Natural killer cell treated with Interleukin-12 subunit alpha and Interleukin-12 subunit beta and Interleukin-15 and Interleukin-18, amount 100 ng/mL, for 72 hours (primary cell): ENCODE data around the gene ZNF835. TPM values are rescaled to one million over a fixed set of nuclear protein-coding genes. Genes with fewer than 3 reads are reported as not detected.
A peak's percentile ranks its signal among the peaks of the same experiment; 100 is the strongest.
"Not testable (repeated sequence)": the region's sequence is repeated elsewhere in the genome, so short reads cannot be mapped to it uniquely, and the experiment has no call there.

Experiments used
- ATAC-seq, 2 donors: fragments of 150-1000 bp; cut with Tn5 transposase in 1 of 2; sonication (Bioruptor Pico), chemical (Tn5 transposase) in 1 of 2; 2 replicates each; pipeline ENCODE4 v1.10.0; 2021
- DNase-seq: peaks from one replicate; pipeline ENCODE4 v3.0.0; 2022; ENCODE audit warnings: low spot score
- H3K27ac Mint-ChIP-seq, 2 donors: 1 replicate in 1 of 2; 2 replicates in 1 of 2; pipeline ENCODE4 v1.8.0; 2022; ENCODE audit warnings: mixed read lengths in 2 of 2, mild to moderate bottlenecking in 1 of 2, moderate library complexity in 1 of 2
- H3K27me3 Mint-ChIP-seq, 2 donors: 1 replicate in 1 of 2; 2 replicates in 1 of 2; pipeline ENCODE4 v1.8.0; 2022; ENCODE audit warnings: mixed read lengths in 2 of 2
- H3K36me3 Mint-ChIP-seq: one replicate; pipeline ENCODE4 v1.8.0; 2022; ENCODE audit warnings: mixed read lengths
- H3K4me1 Mint-ChIP-seq, 2 donors: 1 replicate in 1 of 2; 2 replicates in 1 of 2; pipeline ENCODE4 v1.8.0; 2022; ENCODE audit warnings: low read depth in 2 of 2, mixed read lengths in 2 of 2, mild to moderate bottlenecking in 1 of 2
- H3K4me3 Mint-ChIP-seq: one replicate; pipeline ENCODE4 v1.8.0; 2022; ENCODE audit warnings: mixed read lengths
- H3K9me3 Mint-ChIP-seq: 2 replicates; pipeline ENCODE4 v1.8.0; 2022; ENCODE audit warnings: mixed read lengths
- total RNA-seq, 2 donors: library from RNA; stranded (reverse); gene quantifications; one replicate each; pipeline ENCODE4 v1.2.3, GENCODE V29; 2022

ZNF835 gene
- total RNA-seq, 2 donors from 2014 or later, result 0.25 to 0.74 TPM

- no peak overlapping the region for H3K4me3 Mint-ChIP-seq
- DNase-seq, result no peak
- H3K27me3 Mint-ChIP-seq, result no peaks in the 10 kb centered on the region
- ATAC-seq, result no peak
- peaks cover 5% of the 10 kb centered on the region for H3K36me3 Mint-ChIP-seq
- H3K27ac Mint-ChIP-seq, result no peak overlapping the region
- peaks cover 3% of the 10 kb centered on the region for H3K9me3 Mint-ChIP-seq
- no peaks in the 10 kb centered on the region for H3K4me1 Mint-ChIP-seq
Observed at GRCh38 chr19:56678205-56678604, 6.6 kb upstream of the ZNF835 start.

GRCh38 chr19:56672610-56673009 is 1.1 kb upstream of the ZNF835 start:
- not testable (repeated sequence) for H3K27me3 Mint-ChIP-seq

GRCh38 chr19:56670961-56671612 is 470 bp downstream of the ZNF835 start:
- Mint-ChIP-seq H3K9me3 (peaks cover 3% of the 10 kb centered on the region), H3K36me3 (no peaks in the 10 kb centered on the region), H3K4me1 (peaks cover 7 to 17% of the 10 kb centered on the region in 2 donors), H3K27ac (peak overlapping the region in 1 of 2 donors; percentile 63), H3K4me3 (peak overlapping the region; percentile 81), H3K27me3 (no peaks in the 10 kb centered on the region)
- DNase-seq, result no peak
- peak; percentile 22 to 24 for ATAC-seq

More at GRCh38 chr19:56672610-56673009, 1.1 kb upstream of the ZNF835 start:
- not testable (repeated sequence) for H3K27ac Mint-ChIP-seq, H3K36me3 Mint-ChIP-seq, H3K4me3 Mint-ChIP-seq, H3K9me3 Mint-ChIP-seq, DNase-seq, ATAC-seq
- peaks cover 7 to 15% of the 10 kb centered on the region in 2 donors for H3K4me1 Mint-ChIP-seq

GRCh38 chr19:56670401-56670960 is 1.1 kb downstream of the ZNF835 start:
- Mint-ChIP-seq H3K27me3 (no peaks in the 10 kb centered on the region), H3K27ac (no peak overlapping the region), H3K36me3 (no peaks in the 10 kb centered on the region), H3K4me3 (peak overlapping the region; percentile 81), H3K4me1 (peaks cover 7 to 17% of the 10 kb centered on the region in 2 donors), H3K9me3 (peaks cover 3% of the 10 kb centered on the region)
- DNase-seq, result no peak
- ATAC-seq, result no peak

GRCh38 chr19:56668676-56669075 is 2.9 kb downstream of the ZNF835 start:
- Mint-ChIP-seq H3K27me3 (no peaks in the 10 kb centered on the region), H3K4me3 (no peak overlapping the region), H3K4me1 (peaks cover 7 to 17% of the 10 kb centered on the region in 2 donors), H3K36me3 (no peaks in the 10 kb centered on the region), H3K27ac (no peak overlapping the region), H3K9me3 (peaks cover 3% of the 10 kb centered on the region)
- DNase-seq, result no peak
- no peak for ATAC-seq

GRCh38 chr19:56667311-56667870 is 4.2 kb downstream of the ZNF835 start:
- ATAC-seq (no peak), DNase-seq (no peak)
- Mint-ChIP-seq H3K4me1 (peaks cover 7 to 17% of the 10 kb centered on the region in 2 donors), H3K27ac (no peak overlapping the region), H3K9me3 (peaks cover 3% of the 10 kb centered on the region), H3K27me3 (no peaks in the 10 kb centered on the region), H3K36me3 (no peaks in the 10 kb centered on the region), H3K4me3 (no peak overlapping the region)

- H3K4me1 Mint-ChIP-seq, result peaks cover 0 to 5% of the 10 kb centered on the region in 2 donors
- DNase-seq, result no peak
- H3K27ac Mint-ChIP-seq, result no peak overlapping the region
- no peaks in the 10 kb centered on the region for H3K36me3 Mint-ChIP-seq
- ATAC-seq, result no peak
- H3K4me3 Mint-ChIP-seq, result no peak overlapping the region
- peaks cover 3% of the 10 kb centered on the region for H3K9me3 Mint-ChIP-seq
- no peaks in the 10 kb centered on the region for H3K27me3 Mint-ChIP-seq
Observed at GRCh38 chr19:56664511-56664910, 7.0 kb downstream of the ZNF835 start.

GRCh38 chr19:56663931-56664500 is 7.5 kb downstream of the ZNF835 start:
- peak in 1 of 2 donors; percentile 19 for ATAC-seq
- no peak overlapping the region for H3K4me3 Mint-ChIP-seq
- peaks cover 0 to 5% of the 10 kb centered on the region in 2 donors for H3K4me1 Mint-ChIP-seq
- H3K27ac Mint-ChIP-seq, result no peak overlapping the region
- peaks cover 4% of the 10 kb centered on the region for H3K36me3 Mint-ChIP-seq
- no peaks in the 10 kb centered on the region for H3K27me3 Mint-ChIP-seq
- H3K9me3 Mint-ChIP-seq, result peaks cover 3% of the 10 kb centered on the region
- no peak for DNase-seq

- H3K9me3 Mint-ChIP-seq, result peaks cover 4% of the 10 kb centered on the region
- H3K27me3 Mint-ChIP-seq, result no peaks in the 10 kb centered on the region
Observed at GRCh38 chr19:56661248-56661647, 10.3 kb downstream of the ZNF835 start.

GRCh38 chr19:56660381-56661107 is 11.0 kb downstream of the ZNF835 start:
- no peak overlapping the region for H3K4me3 Mint-ChIP-seq
- H3K27me3 Mint-ChIP-seq, result no peaks in the 10 kb centered on the region
- no peak for ATAC-seq
- DNase-seq, result no peak
- peaks cover 5% of the 10 kb centered on the region for H3K9me3 Mint-ChIP-seq
- peaks cover 12% of the 10 kb centered on the region for H3K36me3 Mint-ChIP-seq
- no peaks in the 10 kb centered on the region for H3K4me1 Mint-ChIP-seq
- no peak overlapping the region for H3K27ac Mint-ChIP-seq

More at GRCh38 chr19:56661248-56661647, 10.3 kb downstream of the ZNF835 start:
- no peaks in the 10 kb centered on the region for H3K4me1 Mint-ChIP-seq
- H3K4me3 Mint-ChIP-seq, result no peak overlapping the region
- H3K27ac Mint-ChIP-seq, result no peak overlapping the region
- DNase-seq (no peak), ATAC-seq (no peak)
- H3K36me3 Mint-ChIP-seq, result peaks cover 12% of the 10 kb centered on the region

- Mint-ChIP-seq H3K27me3 (no peaks in the 10 kb centered on the region), H3K4me1 (no peaks in the 10 kb centered on the region), H3K4me3 (no peak overlapping the region), H3K27ac (no peak overlapping the region), H3K9me3 (peaks cover 17% of the 10 kb centered on the region), H3K36me3 (peaks cover 21% of the 10 kb centered on the region)
- no peak for ATAC-seq
- DNase-seq, result no peak
Observed at GRCh38 chr19:56654151-56654550, 17.4 kb downstream of the ZNF835 start.

GRCh38 chr19:56643460-56643955 is 28.0 kb downstream of the ZNF835 start:
- peaks cover 0 to 3% of the 10 kb centered on the region in 2 donors for H3K4me1 Mint-ChIP-seq
- H3K27me3 Mint-ChIP-seq, result peaks cover 6 to 8% of the 10 kb centered on the region in 2 donors
- no peak overlapping the region for H3K4me3 Mint-ChIP-seq
- ATAC-seq, result no peak
- no peak for DNase-seq
- H3K36me3 Mint-ChIP-seq, result peaks cover 46% of the 10 kb centered on the region
- H3K9me3 Mint-ChIP-seq, result peaks cover 37% of the 10 kb centered on the region
- no peak overlapping the region for H3K27ac Mint-ChIP-seq

GRCh38 chr19:56642711-56643459 is 28.7 kb downstream of the ZNF835 start, which contains the start of gene SMIM17:
Gene SMIM17 (plus strand): TSS chr19:56643159. CDS start chr19:56645668, 2,509 bp downstream.
- DNase-seq (no peak), ATAC-seq (no peak)
- H3K4me1 Mint-ChIP-seq, result peaks cover 0 to 3% of the 10 kb centered on the region in 2 donors
- H3K4me3 Mint-ChIP-seq, result no peak within 1 kb of the TSS
- H3K9me3 Mint-ChIP-seq, result peaks cover 33% of the 10 kb centered on the region
- peaks cover 42% of the 10 kb centered on the region for H3K36me3 Mint-ChIP-seq
- peaks cover 6 to 8% of the 10 kb centered on the region in 2 donors for H3K27me3 Mint-ChIP-seq
- H3K27ac Mint-ChIP-seq, result no peak within 1 kb of the TSS
